MM.1S (cell line): ENCODE data around the gene LRRC61.

ENCODE experiments used
- DNase-seq: peaks from one replicate; pipeline ENCODE4 v3.0.0-alpha.2; 2015
- H2AFZ ChIP-seq: fragments of 300-600 bp; sonication (generic); 2 replicates; pipeline ENCODE4 v1.6.0; 2016; ENCODE audit warnings: antibody characterized with exemption, low read length
- H3F3A ChIP-seq: fragments of 300-600 bp; sonication (generic); 2 replicates; pipeline ENCODE4 v1.6.1; 2016; ENCODE audit warnings: mild to moderate bottlenecking, antibody characterized with exemption, low read length, moderate library complexity, mixed read lengths; ENCODE audit not compliant: insufficient read depth
- H3K27ac ChIP-seq: fragments of 300-600 bp; sonication (generic); 2 replicates; pipeline ENCODE4 v1.5.1; 2016; ENCODE audit warnings: mild to moderate bottlenecking, low read length
- H3K27me3 ChIP-seq: fragments of 300-600 bp; sonication (generic); replicated peaks from 2 replicates; pipeline ENCODE4 v1.6.0; 2016; ENCODE audit warnings: low read length; ENCODE audit not compliant: insufficient read depth
- H3K36me3 ChIP-seq: fragments of 300-600 bp; sonication (generic); replicated peaks from 2 replicates; pipeline ENCODE4 v1.6.1; 2016; ENCODE audit warnings: mild to moderate bottlenecking, low read length, mixed read lengths; ENCODE audit not compliant: insufficient read depth
- H3K4me1 ChIP-seq: fragments of 300-600 bp; sonication (generic); 2 replicates; pipeline ENCODE4 v1.6.1; 2016; ENCODE audit warnings: low read length, mixed read lengths
- H3K4me2 ChIP-seq: fragments of 300-600 bp; sonication (generic); 2 replicates; pipeline ENCODE4 v1.6.0; 2016; ENCODE audit warnings: low read depth, low read length
- H3K4me3 ChIP-seq: fragments of 300-600 bp; sonication (generic); 2 replicates; pipeline ENCODE4 v1.5.1; 2016; ENCODE audit warnings: low read length, mixed read lengths
- H3K79me2 ChIP-seq: fragments of 300-600 bp; sonication (generic); 2 replicates; pipeline ENCODE4 v1.6.1; 2016; ENCODE audit warnings: mixed run types, low read length, mixed read lengths
- H3K9ac ChIP-seq: fragments of 300-600 bp; sonication (generic); 2 replicates; pipeline ENCODE4 v1.6.1; 2016; ENCODE audit warnings: low read length, mixed read lengths
- H3K9me2 ChIP-seq: fragments of 300-600 bp; sonication (generic); replicated peaks from 2 replicates; pipeline ENCODE4 v1.6.1; 2016; ENCODE audit warnings: mild to moderate bottlenecking, low read length, mixed read lengths; ENCODE audit not compliant: insufficient read depth
- H3K9me3 ChIP-seq: fragments of 300-600 bp; sonication (generic); replicated peaks from 2 replicates; pipeline ENCODE4 v1.6.1; 2016; ENCODE audit warnings: mild to moderate bottlenecking, low read length, mixed read lengths; ENCODE audit not compliant: insufficient read depth
- H4K20me1 ChIP-seq: fragments of 300-600 bp; sonication (generic); 2 replicates; pipeline ENCODE4 v1.6.1; 2016; ENCODE audit warnings: mild to moderate bottlenecking, low read length, moderate library complexity, mixed read lengths; ENCODE audit not compliant: insufficient read depth
- CTCF ChIP-seq: fragments of 300-600 bp; sonication (generic); IDR thresholded peaks from 2 replicates; pipeline ENCODE4 v1.5.1; 2016; ENCODE audit warnings: antibody characterized with exemption, low read length, mixed read lengths
- EZH2 ChIP-seq: fragments of 300-600 bp; sonication (generic); optimal IDR thresholded peaks from 2 replicates; pipeline ENCODE3; 2017; ENCODE audit warnings: low read depth, mild to moderate bottlenecking, antibody characterized with exemption, low read length, mixed read lengths
- EZH2phosphoT487 ChIP-seq: fragments of 300-600 bp; sonication (generic); IDR thresholded peaks from 2 replicates; pipeline ENCODE4 v1.6.1; 2018; ENCODE audit warnings: antibody characterized with exemption, low read length

LRRC61 gene

GRCh38 chr7:150307129-150307528 lies 16.0 kb upstream of the LRRC61 start:
- Histone ChIP-seq H3K27me3 (no peaks in the 10 kb centered on the region), H2AFZ (no peak overlapping the region), H3K36me3 (no peaks in the 10 kb centered on the region), H3K9ac (no peak overlapping the region), H3K4me1 (peaks cover under 1% of the 10 kb centered on the region; the same call in 1 of the 2 replicates), H4K20me1 (no peaks in the 10 kb centered on the region), H3K79me2 (peaks cover 23% of the 10 kb centered on the region; the same call in 1 of the 2 replicates), H3K9me2 (no peaks in the 10 kb centered on the region), H3F3A (no peaks in the 10 kb centered on the region), H3K4me2 (no peak overlapping the region), H3K9me3 (no peaks in the 10 kb centered on the region), H3K4me3 (no peak overlapping the region), H3K27ac (no peak overlapping the region)
- no peak for DNase-seq
- no peak for TF ChIP-seq EZH2phosphoT487
- no peak for TF ChIP-seq CTCF

DNA sequence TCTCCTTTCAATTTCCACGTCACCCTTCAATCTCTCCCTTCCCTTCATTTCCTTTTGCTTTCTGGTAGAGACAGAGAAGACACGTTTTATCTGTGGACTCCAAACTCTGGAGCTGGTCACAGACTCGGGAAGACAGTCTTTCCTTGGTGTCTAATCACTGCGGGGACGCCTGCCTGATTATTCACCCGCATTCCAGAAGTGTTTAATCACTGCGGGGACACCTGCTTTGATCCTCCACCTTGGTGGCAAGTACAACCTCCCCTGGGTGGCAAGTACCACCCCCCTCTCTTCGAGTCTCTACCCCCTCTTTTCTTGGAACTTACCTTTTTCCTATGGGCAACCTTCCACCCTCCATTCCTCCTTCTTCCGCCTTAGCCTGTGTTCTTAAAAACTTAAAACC lies 15.3 kb upstream of the LRRC61 start:
- Histone ChIP-seq H3K4me1 (peaks cover 5% of the 10 kb centered on the region), H3K27ac (no peak overlapping the region), H3K36me3 (no peaks in the 10 kb centered on the region), H4K20me1 (no peaks in the 10 kb centered on the region), H3F3A (no peaks in the 10 kb centered on the region), H3K4me3 (no peak overlapping the region), H3K9ac (no peak overlapping the region), H3K27me3 (no peaks in the 10 kb centered on the region), H3K9me3 (no peaks in the 10 kb centered on the region), H2AFZ (no peak overlapping the region), H3K4me2 (no peak overlapping the region), H3K79me2 (peaks cover 23% of the 10 kb centered on the region; the same call in 1 of the 2 replicates), H3K9me2 (no peaks in the 10 kb centered on the region)
- TF ChIP-seq CTCF (no peak), EZH2 (no peak), EZH2phosphoT487 (no peak)
- no peak for DNase-seq

GRCh38 chr7:150308575-150308974 lies 14.6 kb upstream of the LRRC61 start:
- DNase-seq = no peak
- TF ChIP-seq EZH2phosphoT487 (no peak), EZH2 (no peak), CTCF (no peak)
- Histone ChIP-seq H3K27me3 (no peaks in the 10 kb centered on the region), H3K9ac (no peak overlapping the region), H3K4me2 (no peak overlapping the region), H3K36me3 (no peaks in the 10 kb centered on the region), H3K4me3 (no peak overlapping the region), H3F3A (no peaks in the 10 kb centered on the region), H2AFZ (no peak overlapping the region), H3K27ac (no peak overlapping the region), H3K4me1 (peaks cover 12% of the 10 kb centered on the region), H3K9me2 (no peaks in the 10 kb centered on the region), H4K20me1 (no peaks in the 10 kb centered on the region), H3K79me2 (peaks cover 23% of the 10 kb centered on the region; the same call in 1 of the 2 replicates), H3K9me3 (no peaks in the 10 kb centered on the region)
